Gastrocnemius medialis (tissue), 4 donors: ENCODE measurements around the gene DKK1.

ENCODE experiments used
- CTCF ChIP-seq, 5 experiments: fragments of 450-650 bp in 3 of 5; fragments of 200-600 bp in 2 of 5; sonication (generic) in 2 of 5; IDR thresholded peaks in 4 of 5; conservative IDR thresholded peaks in 1 of 5; 1 replicate in 4 of 5; 2 replicates in 1 of 5; pipeline ENCODE4 v1.5.1; 2016 to 2019; ENCODE audit warnings: antibody characterized with exemption in 5 of 5, mild to moderate bottlenecking in 3 of 5, moderate library complexity in 3 of 5
- POLR2A ChIP-seq, 2 donors: fragments of 450-650 bp; IDR thresholded peaks; one replicate each; pipeline ENCODE4 v1.6.1; 2017; ENCODE audit warnings: antibody characterized with exemption in 2 of 2, mild to moderate bottlenecking in 2 of 2, moderate library complexity in 2 of 2

DNA sequence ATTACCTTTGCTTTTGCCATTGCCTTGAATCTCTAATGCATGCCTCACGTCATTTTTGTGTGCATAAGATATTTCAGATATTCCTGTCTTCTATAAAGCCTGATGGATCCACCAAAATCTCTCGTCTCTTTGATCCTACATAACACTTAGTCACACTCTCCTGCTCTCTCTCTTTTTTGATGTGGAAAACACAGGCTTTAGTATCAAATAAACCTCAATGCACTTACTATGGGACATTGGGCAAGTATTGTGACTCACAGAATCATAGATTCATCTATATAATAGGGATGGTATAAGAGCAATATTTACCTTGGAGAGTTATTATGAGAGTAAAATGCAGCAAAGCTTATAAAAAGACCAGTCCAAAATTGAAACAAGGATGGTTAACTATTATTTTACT is 39.1 kb downstream of the DKK1 start:
- no peak for TF ChIP-seq CTCF (IDR thresholded peaks at IDR 0.05 in 4 of 5, conservative IDR thresholded peaks at IDR 0.05 in 1 of 5)
- no peak for TF ChIP-seq POLR2A (IDR thresholded peaks at IDR 0.05)
